Activated CD4-positive, alpha-beta T cell treated with anti-CD3 and anti-CD28 coated beads, Interleukin-2, amount 50 U/mL, for 1 hour (primary cell): ENCODE measurements around the gene ITGB6.

Source experiments
- DNase-seq: peaks from one replicate; pipeline ENCODE4 v3.0.0-alpha.2; 2020

The ITGB6 gene, protein sequence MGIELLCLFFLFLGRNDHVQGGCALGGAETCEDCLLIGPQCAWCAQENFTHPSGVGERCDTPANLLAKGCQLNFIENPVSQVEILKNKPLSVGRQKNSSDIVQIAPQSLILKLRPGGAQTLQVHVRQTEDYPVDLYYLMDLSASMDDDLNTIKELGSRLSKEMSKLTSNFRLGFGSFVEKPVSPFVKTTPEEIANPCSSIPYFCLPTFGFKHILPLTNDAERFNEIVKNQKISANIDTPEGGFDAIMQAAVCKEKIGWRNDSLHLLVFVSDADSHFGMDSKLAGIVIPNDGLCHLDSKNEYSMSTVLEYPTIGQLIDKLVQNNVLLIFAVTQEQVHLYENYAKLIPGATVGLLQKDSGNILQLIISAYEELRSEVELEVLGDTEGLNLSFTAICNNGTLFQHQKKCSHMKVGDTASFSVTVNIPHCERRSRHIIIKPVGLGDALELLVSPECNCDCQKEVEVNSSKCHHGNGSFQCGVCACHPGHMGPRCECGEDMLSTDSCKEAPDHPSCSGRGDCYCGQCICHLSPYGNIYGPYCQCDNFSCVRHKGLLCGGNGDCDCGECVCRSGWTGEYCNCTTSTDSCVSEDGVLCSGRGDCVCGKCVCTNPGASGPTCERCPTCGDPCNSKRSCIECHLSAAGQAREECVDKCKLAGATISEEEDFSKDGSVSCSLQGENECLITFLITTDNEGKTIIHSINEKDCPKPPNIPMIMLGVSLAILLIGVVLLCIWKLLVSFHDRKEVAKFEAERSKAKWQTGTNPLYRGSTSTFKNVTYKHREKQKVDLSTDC

GRCh38 chr2:160199683-160200389 lies at the start of gene ITGB6:
ITGB6 (minus strand) TSS chr2:160200272; CDS start chr2:160200063, 209 bp downstream.
- no peak for DNase-seq

DNA sequence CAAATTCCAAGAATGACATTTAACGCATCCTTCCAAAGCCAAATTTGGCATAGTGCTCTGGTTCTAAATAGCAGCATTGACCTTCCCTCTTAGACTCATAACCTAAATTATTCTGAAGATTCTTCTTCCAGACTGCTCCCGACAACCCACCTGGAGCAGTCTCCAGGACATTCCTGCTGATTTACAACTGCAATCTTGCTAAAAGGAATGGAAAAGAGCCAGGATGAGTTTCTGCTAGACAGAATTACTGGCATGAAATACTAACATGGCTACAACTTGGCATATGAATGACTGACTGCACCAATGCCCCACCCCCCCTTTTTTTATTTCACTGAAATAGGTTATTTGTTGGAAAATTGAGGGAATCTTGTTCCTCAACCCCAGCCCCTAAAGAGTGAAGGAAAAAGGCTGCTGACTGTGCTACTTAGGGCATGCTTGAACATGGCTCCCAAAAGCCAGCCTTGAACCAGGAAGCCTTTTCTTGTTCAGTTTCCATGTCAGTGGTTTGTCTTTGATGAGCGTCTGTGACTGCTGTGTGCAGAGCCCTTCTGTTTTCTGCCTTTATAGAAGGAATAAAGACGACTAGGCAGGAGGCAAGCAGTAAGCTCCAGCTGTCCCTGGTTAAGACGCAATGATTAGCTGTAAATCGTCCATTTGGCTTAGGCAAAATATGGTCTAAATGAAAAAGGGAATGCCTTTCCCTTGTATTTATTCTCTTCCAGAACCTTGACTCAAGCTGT lies 47.4 kb upstream of the ITGB6 start:
- DNase-seq = no peak

DNA sequence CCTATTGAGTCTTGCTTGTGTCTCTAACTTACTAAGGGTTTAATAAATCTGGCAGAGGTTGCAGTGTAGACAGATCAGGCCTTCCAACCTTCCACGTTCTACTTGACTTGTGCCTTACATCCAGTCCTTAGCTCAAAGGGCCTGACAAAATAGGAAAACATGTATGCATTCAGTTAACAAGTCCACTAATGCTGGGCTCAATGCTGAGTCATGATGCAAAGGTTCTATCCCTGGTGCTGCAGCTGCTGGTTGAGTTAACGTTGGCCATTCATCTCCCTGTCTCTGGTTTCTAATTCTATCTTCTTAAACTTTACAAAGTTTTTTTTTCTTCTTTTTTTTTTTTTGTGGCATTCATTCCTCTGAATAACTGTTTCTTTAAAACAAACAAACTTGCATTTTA lies 46.3 kb upstream of the ITGB6 start:
- DNase-seq = no peak

GRCh38 chr2:160245614-160246155 lies 45.6 kb upstream of the ITGB6 start:
- no peak for DNase-seq

DNA sequence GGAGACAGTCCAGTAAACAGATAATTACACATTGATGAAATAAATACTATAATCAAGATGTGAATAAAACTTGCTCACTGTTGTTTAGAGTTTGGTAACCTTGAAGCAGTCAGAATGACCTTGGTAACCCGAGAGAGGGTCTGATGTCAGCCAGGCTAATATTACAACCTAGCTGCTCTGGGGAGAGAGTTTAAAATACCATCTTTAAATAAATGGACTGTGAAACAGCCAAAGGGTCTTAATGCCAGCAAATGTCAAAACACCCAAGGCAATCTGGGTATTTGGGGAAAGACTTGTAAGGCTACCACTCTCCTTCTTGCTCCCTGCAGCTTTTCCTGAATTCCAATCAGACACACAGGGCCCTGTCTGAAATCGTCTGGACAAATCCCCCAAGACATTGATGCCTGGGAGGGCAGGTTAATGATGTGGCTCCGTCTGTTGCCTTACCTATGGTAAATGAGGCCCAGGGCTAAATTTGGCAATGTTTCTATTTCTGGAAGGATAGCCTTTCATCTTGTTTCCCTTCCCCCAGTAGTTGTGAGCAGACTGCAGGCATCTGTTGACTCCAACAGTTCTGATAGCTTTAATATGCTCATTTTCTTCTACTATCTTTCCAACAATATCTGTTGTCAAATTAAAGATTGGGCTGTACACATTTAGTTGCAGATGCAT lies 43.0 kb upstream of the ITGB6 start:
- no peak for DNase-seq

DNA sequence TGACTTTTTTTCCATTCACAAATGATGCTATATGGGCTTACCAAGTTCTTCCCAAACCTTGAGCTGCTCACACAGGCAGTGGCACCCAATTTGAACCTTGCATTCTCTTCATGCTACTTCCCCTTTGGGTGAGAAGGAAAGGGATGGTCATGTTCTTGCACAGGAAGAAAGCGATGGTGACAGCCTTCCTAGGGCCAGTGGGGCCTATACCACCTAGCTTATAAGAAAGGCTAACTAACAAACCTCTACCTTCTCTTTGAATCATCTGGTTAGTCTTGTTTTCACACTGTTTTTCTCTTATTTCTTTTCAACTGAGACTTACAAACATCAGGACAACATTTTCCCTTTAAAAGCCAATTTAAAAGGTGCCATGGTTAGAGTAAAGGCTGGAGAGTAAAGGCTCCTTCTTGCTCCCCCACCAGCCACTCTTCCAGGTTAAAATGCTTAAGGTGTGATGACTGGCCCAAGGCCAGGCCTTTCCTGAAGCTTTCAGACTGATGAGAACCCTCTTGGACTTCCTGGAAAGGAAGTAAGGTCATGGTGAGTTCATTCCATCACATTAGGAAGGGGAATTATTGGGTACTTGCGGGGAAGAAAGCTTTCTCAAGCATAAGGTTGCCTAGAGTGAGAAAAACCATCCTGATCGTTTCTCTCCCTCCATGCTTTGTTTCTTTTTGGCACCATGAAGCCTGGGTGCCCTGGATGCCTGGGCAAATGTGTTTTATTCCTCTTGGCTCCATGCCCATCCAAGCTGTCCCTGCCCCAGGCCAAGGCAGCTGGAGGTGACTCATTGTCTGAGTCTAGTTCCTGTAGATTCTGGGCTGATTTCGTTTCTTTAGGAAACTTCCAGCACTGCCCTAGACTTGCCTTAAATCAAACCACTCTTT lies 41.4 kb upstream of the ITGB6 start:
- no peak for DNase-seq

DNA sequence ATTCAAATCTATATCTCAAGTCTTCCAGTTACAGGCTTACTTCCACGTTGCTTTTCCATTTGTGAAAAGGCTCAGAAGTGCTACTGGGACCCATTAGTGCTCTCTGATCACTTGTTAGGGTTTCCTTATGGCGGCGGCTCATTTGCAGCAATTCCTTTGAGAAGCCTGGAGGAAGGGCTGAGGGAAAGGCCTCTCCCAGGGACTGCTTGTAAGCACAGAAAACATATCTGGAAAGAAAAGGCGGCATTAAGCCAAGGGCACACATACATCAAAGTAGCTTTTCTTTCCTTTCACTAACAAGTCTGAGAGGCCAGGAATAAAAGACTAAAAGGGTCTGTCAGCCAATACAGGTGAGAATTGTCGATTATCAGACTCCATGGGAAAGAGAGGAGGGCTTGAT lies 39.4 kb upstream of the ITGB6 start:
- DNase-seq = no peak

GRCh38 chr2:160238392-160238791 lies 38.3 kb upstream of the ITGB6 start:
- DNase-seq = no peak

GRCh38 chr2:160232905-160233475 lies 32.9 kb upstream of the ITGB6 start:
- DNase-seq = no peak

- DNase-seq = no peak
Observed at GRCh38 chr2:160229591-160229990, 29.5 kb upstream of the ITGB6 start.

GRCh38 chr2:160228141-160228917 lies 28.3 kb upstream of the ITGB6 start:
- no peak for DNase-seq

GRCh38 chr2:160227293-160227915 lies 27.3 kb upstream of the ITGB6 start:
- no peak for DNase-seq

DNA sequence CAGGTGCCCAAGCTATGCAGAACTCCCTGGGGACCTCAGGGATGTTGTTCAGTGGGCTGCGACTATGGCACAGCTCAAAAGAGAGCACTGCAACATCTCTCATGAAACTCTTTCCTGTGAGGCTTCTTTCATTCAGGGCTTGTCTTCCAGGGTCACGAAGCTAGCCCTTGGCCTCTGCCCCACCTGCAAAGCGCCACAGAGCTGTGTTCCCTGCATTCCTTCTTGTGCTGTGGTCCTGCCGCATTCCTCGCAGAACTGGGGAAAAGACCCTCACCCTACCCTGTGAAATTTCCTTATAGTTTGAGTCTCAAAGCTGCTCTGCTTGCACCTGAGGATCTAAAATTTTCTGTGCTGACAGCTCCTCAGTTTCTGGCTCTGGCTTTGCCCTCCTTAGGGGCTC lies 26.3 kb upstream of the ITGB6 start:
- no peak for DNase-seq

DNA sequence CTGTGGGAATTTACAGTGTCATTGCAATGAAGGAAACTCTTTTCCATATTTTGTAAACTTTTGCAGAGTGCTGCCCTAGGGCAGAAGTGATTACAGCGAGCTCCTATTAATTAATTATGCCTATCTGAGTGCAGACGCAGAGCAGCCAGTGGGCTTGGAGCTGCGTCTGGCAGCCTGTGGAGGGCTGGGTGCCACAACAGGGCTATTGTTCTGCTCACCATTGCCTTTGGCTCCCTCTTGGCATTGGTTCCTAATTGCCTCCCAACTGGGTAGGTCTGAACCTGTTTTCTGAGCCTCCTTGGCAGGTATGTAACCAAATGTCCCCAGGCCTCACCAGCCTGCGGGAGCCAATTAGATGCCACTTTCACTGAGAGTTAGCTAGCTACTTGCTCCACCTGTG lies 25.6 kb upstream of the ITGB6 start:
- DNase-seq = no peak

DNA sequence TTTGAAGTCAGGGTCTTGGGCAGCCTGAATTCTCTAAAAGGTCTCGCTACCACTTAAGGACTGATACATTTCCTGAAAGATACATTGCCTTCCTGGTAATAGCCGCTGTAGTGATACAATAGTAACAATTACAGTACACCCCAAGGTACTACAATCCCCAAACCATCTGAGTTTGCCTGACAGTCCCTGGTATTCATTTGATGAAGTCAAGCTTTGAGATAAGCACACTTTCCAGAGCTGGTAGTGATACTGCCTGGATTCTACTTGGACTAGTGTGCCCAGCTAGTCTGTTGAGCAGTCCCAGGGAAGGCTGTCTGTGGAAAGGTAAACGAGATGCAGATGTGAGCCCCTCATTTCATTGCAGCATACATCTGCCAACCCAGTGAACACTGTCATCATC lies 24.4 kb upstream of the ITGB6 start:
- DNase-seq = no peak

- DNase-seq = no peak
Observed at GRCh38 chr2:160224060-160224459, 24.0 kb upstream of the ITGB6 start.

DNA sequence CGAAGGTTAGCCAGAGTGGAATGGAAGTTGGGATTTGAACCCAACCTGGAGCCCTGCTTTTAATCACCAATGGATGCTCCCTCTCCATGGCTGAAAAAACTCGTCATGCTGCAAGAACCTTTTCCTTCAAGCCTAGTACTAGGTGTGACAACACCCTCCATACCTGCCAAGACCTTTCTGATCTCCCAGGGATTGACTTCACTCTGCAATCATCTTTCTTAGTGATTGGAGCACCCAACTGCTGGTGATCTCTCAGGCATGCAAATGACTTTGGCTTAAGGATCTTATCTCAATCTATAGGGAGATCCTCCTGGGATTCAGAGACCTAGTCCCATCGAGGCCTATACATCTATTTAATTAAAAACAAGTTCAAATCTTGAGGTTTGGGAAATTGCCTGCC lies 23.5 kb upstream of the ITGB6 start:
- no peak for DNase-seq

DNA sequence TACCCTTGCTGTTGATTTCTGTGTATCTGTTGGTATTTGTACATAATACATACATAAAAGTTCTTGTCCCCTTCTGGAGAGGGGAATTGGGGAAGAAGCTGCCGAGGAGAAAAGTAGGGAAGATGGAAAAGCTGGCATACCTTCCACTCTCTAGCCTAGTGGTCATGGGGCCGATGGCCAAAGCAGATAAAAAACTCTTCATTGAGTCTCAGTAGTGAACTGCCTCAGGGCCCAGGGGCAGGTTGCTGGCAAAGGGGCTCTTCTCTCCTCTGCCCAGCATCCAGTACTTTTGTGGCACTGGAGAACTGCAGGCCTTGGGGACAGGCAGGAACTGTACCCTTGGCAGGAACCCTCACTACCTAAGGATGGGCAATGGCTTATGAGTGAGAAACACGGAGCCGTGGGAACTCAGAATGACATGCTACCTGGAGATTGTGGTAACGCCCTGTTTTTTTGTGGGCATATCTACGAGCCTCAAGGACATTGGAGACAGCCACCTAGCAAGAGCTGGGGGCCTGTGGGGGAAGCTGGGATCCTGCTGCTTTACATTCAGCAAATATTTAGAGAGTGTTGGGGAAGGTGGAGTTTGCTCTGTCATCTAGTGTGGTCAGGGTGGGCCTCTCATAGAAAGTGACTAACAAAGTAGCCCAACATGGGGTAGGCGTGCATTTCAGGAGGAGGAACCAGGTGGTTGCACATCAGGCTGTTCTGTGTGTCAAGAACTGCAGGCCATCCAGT lies 22.6 kb upstream of the ITGB6 start:
- DNase-seq = no peak
